ENCODE data around the gene MYRFL.

Gene MYRFL

GRCh38 chr12:69810870-69811498, 14.0 kb upstream of the MYRFL start:
- H3K79me2 ChIP-seq (ENCODE audit: insufficient read depth, low read length), result no peaks in the 10 kb centered on the region
- H3F3A ChIP-seq (ENCODE audit: insufficient read depth, low read length), result no peaks in the 10 kb centered on the region
- no peaks in the 10 kb centered on the region for H3K9me2 ChIP-seq (ENCODE audit: low read depth, low read length)
- H3K27ac ChIP-seq (ENCODE audit: low read depth, low read length, poor library complexity, severe bottlenecking), result no peak overlapping the region
- H3K4me3 ChIP-seq (ENCODE audit: low read depth, low read length, poor library complexity, severe bottlenecking), result no peak overlapping the region
- no peak overlapping the region for H2AFZ ChIP-seq (ENCODE audit: low read length)
- H3K36me3 ChIP-seq (ENCODE audit: insufficient read depth, low read length), result peaks cover 25% of the 10 kb centered on the region
- no peak overlapping the region for H3K4me2 ChIP-seq (ENCODE audit: low read length)
- peaks cover 6% of the 10 kb centered on the region; the same call in 1 of the 2 replicates for H3K9me3 ChIP-seq (ENCODE audit: low read length)
- H3K27me3 ChIP-seq (ENCODE audit: insufficient read depth, low read length), result no peaks in the 10 kb centered on the region
- no peaks in the 10 kb centered on the region for H4K20me1 ChIP-seq (ENCODE audit: insufficient read depth, low read length)
- TF ChIP-seq EZH2 (IDR thresholded peaks at IDR 0.05; ENCODE audit: borderline replicate concordance, low read length), result no peak
- TF ChIP-seq, protein P1, sequence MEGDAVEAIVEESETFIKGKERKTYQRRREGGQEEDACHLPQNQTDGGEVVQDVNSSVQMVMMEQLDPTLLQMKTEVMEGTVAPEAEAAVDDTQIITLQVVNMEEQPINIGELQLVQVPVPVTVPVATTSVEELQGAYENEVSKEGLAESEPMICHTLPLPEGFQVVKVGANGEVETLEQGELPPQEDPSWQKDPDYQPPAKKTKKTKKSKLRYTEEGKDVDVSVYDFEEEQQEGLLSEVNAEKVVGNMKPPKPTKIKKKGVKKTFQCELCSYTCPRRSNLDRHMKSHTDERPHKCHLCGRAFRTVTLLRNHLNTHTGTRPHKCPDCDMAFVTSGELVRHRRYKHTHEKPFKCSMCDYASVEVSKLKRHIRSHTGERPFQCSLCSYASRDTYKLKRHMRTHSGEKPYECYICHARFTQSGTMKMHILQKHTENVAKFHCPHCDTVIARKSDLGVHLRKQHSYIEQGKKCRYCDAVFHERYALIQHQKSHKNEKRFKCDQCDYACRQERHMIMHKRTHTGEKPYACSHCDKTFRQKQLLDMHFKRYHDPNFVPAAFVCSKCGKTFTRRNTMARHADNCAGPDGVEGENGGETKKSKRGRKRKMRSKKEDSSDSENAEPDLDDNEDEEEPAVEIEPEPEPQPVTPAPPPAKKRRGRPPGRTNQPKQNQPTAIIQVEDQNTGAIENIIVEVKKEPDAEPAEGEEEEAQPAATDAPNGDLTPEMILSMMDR (IDR thresholded peaks at IDR 0.05; ENCODE audit: low read length), result no peak
- H3K9ac ChIP-seq (ENCODE audit: low read length), result no peak overlapping the region
- H3K4me1 ChIP-seq (ENCODE audit: insufficient read depth, low read length, severe bottlenecking), result no peaks in the 10 kb centered on the region

- Histone ChIP-seq H3K4me1 (ENCODE audit: insufficient read depth, low read length, severe bottlenecking) (no peaks in the 10 kb centered on the region), H3K4me2 (ENCODE audit: low read length) (no peak overlapping the region), H3K36me3 (ENCODE audit: insufficient read depth, low read length) (peaks cover 16% of the 10 kb centered on the region), H3K4me3 (ENCODE audit: low read depth, low read length, poor library complexity, severe bottlenecking) (no peak overlapping the region), H3F3A (ENCODE audit: insufficient read depth, low read length) (no peaks in the 10 kb centered on the region), H3K9ac (ENCODE audit: low read length) (no peak overlapping the region), H3K27ac (ENCODE audit: low read depth, low read length, poor library complexity, severe bottlenecking) (no peak overlapping the region), H3K27me3 (ENCODE audit: insufficient read depth, low read length) (no peaks in the 10 kb centered on the region), H3K9me3 (ENCODE audit: low read length) (no peaks in the 10 kb centered on the region), H3K79me2 (ENCODE audit: insufficient read depth, low read length) (no peaks in the 10 kb centered on the region), H2AFZ (ENCODE audit: low read length) (no peak overlapping the region), H4K20me1 (ENCODE audit: insufficient read depth, low read length) (no peaks in the 10 kb centered on the region), H3K9me2 (ENCODE audit: low read depth, low read length) (no peaks in the 10 kb centered on the region)
- TF ChIP-seq, protein P1 (IDR thresholded peaks at IDR 0.05; ENCODE audit: low read length), result no peak
- TF ChIP-seq EZH2 (IDR thresholded peaks at IDR 0.05; ENCODE audit: borderline replicate concordance, low read length), result no peak
Measured at GRCh38 chr12:69816082-69816481, 8.9 kb upstream of the MYRFL start.

DNA sequence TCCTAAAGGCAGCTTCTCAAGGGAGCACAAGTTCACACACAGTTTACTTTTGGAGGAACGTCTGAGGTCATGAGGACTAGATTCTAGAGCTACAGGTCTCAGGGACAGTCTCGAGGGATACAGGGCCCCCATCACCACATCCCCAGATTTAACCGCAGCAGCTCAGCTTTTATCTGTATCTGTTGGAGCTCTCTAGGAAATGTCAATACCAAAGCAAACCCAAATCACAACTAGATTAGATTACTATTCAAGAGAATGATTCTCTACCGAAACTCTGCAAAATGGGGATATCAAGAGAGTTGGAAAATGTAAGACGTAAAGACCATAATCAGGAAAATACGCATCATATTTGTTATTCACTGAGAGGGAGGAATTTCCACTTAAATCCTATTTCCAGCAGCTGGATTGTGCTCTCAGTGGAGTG, 4.0 kb upstream of the MYRFL start:
- Histone ChIP-seq H3K36me3 (ENCODE audit: insufficient read depth, low read length) (no peaks in the 10 kb centered on the region), H3K9ac (ENCODE audit: low read length) (no peak overlapping the region), H3K4me2 (ENCODE audit: low read length) (no peak overlapping the region), H3K9me3 (ENCODE audit: low read length) (no peaks in the 10 kb centered on the region), H3K27ac (ENCODE audit: low read depth, low read length, poor library complexity, severe bottlenecking) (no peak overlapping the region), H3K4me1 (ENCODE audit: insufficient read depth, low read length, severe bottlenecking) (no peaks in the 10 kb centered on the region), H3K9me2 (ENCODE audit: low read depth, low read length) (no peaks in the 10 kb centered on the region), H3F3A (ENCODE audit: insufficient read depth, low read length) (no peaks in the 10 kb centered on the region), H2AFZ (ENCODE audit: low read length) (no peak overlapping the region), H4K20me1 (ENCODE audit: insufficient read depth, low read length) (no peaks in the 10 kb centered on the region), H3K27me3 (ENCODE audit: insufficient read depth, low read length) (no peaks in the 10 kb centered on the region), H3K79me2 (ENCODE audit: insufficient read depth, low read length) (no peaks in the 10 kb centered on the region), H3K4me3 (ENCODE audit: low read depth, low read length, poor library complexity, severe bottlenecking) (no peak overlapping the region)
- TF ChIP-seq, protein P1 (IDR thresholded peaks at IDR 0.05; ENCODE audit: low read length), result no peak
- no peak for TF ChIP-seq EZH2 (IDR thresholded peaks at IDR 0.05; ENCODE audit: borderline replicate concordance, low read length)

Data from OCI-LY1 (cell line).